ENCODE data around the gene EPHA6. TPM values are rescaled to one million over a fixed set of nuclear protein-coding genes. Genes with fewer than 3 reads are reported as not detected.
A peak's percentile ranks its signal among the peaks of the same experiment; 100 is the strongest.
"Not testable (repeated sequence)": the region's sequence is repeated elsewhere in the genome, so short reads cannot be mapped to it uniquely, and the experiment has no call there.

The EPHA6 gene
- total RNA-seq, 1 donor from 2014 or later, result 64.8 TPM

DNA sequence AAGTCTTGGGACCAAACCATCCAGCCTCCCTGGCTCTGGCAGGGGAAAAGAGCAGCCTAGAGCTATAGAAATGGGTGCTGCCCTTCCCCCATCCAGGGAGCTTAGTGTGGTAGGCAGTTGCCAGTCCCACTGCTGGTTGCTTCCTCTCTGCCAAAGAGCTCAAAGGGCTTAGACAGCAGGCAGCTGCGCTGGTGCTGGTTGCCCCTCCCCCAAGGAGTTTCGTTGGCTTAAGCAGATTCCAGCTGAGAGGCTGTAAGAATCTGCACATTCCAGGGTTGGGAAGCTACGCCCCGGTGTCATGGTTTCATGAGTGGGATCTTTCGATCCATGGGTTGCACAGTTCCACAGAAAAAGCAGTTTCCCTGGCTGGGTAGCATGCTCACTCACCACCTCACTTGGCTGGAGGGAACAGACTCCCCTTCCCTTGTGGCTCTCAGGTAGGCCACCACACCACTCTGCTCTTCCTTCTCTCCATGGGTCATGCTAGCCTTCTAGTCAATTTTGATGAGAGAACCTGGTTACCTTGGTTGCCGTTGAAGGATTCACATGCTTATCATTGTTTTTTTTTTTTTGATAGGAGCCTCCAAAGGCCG lies 195.1 kb downstream of the EPHA6 start:
- DNase-seq (ENCODE audit: low spot score in 2 of 2), result no peak
- no peak for FAIRE-seq

- FAIRE-seq, result no peak
- no peak for DNase-seq (ENCODE audit: low spot score in 2 of 2)
Observed at GRCh38 chr3:97010881-97011657, 196.7 kb downstream of the EPHA6 start.

GRCh38 chr3:97021778-97022177 lies 207.4 kb downstream of the EPHA6 start:
- FAIRE-seq (no peak), DNase-seq (ENCODE audit: low spot score in 2 of 2) (no peak)

GRCh38 chr3:97025612-97026011 lies 211.2 kb downstream of the EPHA6 start:
- not testable (repeated sequence) for DNase-seq (ENCODE audit: low spot score in 2 of 2); FAIRE-seq

GRCh38 chr3:97029972-97030371 lies 215.6 kb downstream of the EPHA6 start:
- DNase-seq (ENCODE audit: low spot score in 2 of 2), result no peak
- no peak for FAIRE-seq

- DNase-seq (ENCODE audit: low spot score in 2 of 2) (no peak), FAIRE-seq (no peak)
Observed at GRCh38 chr3:97037294-97037943, 223.0 kb downstream of the EPHA6 start.

- DNase-seq (ENCODE audit: low spot score in 2 of 2), result no peak
- no peak for FAIRE-seq
Observed at GRCh38 chr3:97043411-97043810, 229.0 kb downstream of the EPHA6 start.

GRCh38 chr3:97057365-97057764 lies 243.0 kb downstream of the EPHA6 start:
- DNase-seq (ENCODE audit: low spot score in 2 of 2) (no peak), FAIRE-seq (no peak)

GRCh38 chr3:97059168-97059567 lies 244.8 kb downstream of the EPHA6 start:
- FAIRE-seq (no peak), DNase-seq (ENCODE audit: low spot score in 2 of 2) (no peak)

DNA sequence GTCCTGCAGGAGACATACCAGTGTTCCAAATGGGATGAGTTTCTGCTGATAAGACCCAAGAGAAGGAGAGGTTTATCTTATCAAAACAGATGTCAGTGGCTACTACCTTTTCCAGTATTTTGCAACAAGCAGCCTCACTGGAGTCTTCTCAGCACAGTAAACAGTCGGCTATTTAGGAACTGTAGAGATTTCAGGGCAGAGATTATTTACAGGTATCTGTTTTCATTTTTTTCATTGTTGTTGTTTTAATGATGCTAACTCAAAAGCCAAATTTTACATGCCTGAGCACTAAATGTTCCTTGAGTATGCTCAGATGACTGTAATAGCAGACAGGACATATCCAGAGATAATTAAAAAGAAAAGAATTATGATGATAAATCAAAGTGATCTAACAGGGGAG lies 252.1 kb downstream of the EPHA6 start:
- FAIRE-seq (no peak), DNase-seq (ENCODE audit: low spot score in 2 of 2) (no peak)

GRCh38 chr3:97070302-97070701 lies 255.9 kb downstream of the EPHA6 start:
- DNase-seq (ENCODE audit: low spot score in 2 of 2) (no peak), FAIRE-seq (no peak)

- DNase-seq (ENCODE audit: low spot score in 2 of 2) (no peak), FAIRE-seq (peak; percentile 68)
Observed at GRCh38 chr3:97074546-97074945, 260.2 kb downstream of the EPHA6 start.

GRCh38 chr3:97076673-97077072 lies 262.3 kb downstream of the EPHA6 start:
- FAIRE-seq, result no peak
- DNase-seq (ENCODE audit: low spot score in 2 of 2), result no peak

GRCh38 chr3:97089621-97090020 lies 275.2 kb downstream of the EPHA6 start:
- DNase-seq (ENCODE audit: low spot score in 2 of 2), result no peak
- no peak for FAIRE-seq

- FAIRE-seq, result no peak
- DNase-seq (ENCODE audit: low spot score in 2 of 2), result no peak
Observed at GRCh38 chr3:97102641-97103040, 288.2 kb downstream of the EPHA6 start.

DNA sequence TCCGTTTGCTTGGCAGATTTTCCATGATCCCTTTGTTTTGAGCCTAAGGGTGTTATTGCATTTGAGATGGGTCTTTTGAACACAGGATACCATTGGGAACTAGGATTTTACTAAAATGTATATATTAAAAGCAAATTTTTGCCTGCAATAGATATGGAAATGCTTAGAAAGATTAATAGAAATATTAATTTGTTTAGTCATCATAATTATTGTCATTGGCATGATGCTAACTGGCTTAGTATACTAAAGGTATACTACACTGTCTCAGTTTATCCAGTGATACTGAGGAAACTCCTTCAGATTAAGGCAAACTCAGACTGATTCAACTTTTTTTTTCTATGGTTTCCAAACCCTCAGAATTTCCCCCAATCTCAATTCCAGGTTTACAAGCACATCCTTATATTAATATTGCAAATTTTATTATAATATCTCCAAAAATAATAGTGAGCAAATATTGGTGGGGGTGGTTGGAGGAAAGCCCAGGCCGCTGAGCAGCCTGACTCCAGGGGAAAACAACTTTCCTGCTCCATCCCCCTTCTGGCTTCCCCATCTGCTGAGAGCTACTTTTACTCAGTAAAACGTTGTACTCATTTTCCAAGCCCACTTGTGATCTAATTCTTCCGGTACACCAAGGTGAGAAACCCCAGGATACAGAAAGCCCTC lies 291.7 kb downstream of the EPHA6 start:
- FAIRE-seq, result no peak

DNA sequence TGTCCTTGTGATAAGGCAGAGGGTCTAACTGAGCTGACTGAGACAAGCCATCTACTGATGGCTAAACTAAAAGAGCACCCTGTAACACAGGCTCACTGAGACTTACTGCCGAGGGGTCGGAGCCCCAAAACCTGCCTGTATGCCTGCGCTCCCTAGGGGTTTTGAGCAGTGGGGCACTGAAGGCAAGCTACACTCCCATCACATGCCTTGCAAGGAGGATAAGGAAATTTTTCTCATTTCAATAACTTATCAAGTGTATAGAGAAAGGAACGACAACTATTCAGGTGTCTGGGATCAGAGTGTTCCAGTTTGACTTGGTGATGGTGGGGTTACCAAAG lies 292.2 kb downstream of the EPHA6 start:
- FAIRE-seq, result no peak
- DNase-seq (ENCODE audit: low spot score in 2 of 2), result no peak

More for the DNA sequence above, 291.7 kb downstream of the EPHA6 start:
- DNase-seq (ENCODE audit: low spot score in 2 of 2), result no peak

- DNase-seq (ENCODE audit: low spot score in 2 of 2) (no peak), FAIRE-seq (no peak)
Observed at GRCh38 chr3:97108136-97108535, 293.7 kb downstream of the EPHA6 start.

GRCh38 chr3:97111244-97111643 lies 296.9 kb downstream of the EPHA6 start:
- FAIRE-seq (no peak), DNase-seq (ENCODE audit: low spot score in 2 of 2) (no peak)

- no peak for DNase-seq (ENCODE audit: low spot score in 2 of 2)
- FAIRE-seq, result no peak
Observed at GRCh38 chr3:97121386-97121785, 307.0 kb downstream of the EPHA6 start.

GRCh38 chr3:97125902-97126499 lies 311.6 kb downstream of the EPHA6 start:
- FAIRE-seq (no peak), DNase-seq (ENCODE audit: low spot score in 2 of 2) (no peak)

Data from frontal cortex (tissue), 4 donors.